K562 (cell line): ENCODE measurements around the gene PLEKHO2. TPM values are rescaled to one million over a fixed set of nuclear protein-coding genes. Genes with fewer than 3 reads are reported as not detected.

Source experiments
- ATAC-seq: fragments of 200-7000 bp; cut with Tn5 transposase; 3 replicates; pipeline ENCODE4 v1.9.1; 2020; ENCODE audit warnings: moderate library complexity
- BruUV-seq: library from RNA; stranded (reverse); fragments of 400-500 nt; replicated peaks from 2 replicates; lab custom pipeline; 2021; lab: Mats Ljungman, UMichigan
- CTCF ChIA-PET: fragments of 300-600 bp; formaldehyde crosslinking; extraction: SDS; loops from one replicate; lab custom pipeline; 2021; ENCODE audit warnings: low intra/inter-chr PET ratio; lab: Yijun Ruan, JAX
- POLR2A ChIA-PET: fragments of 300-600, 350-650 bp; sonication (Branson Sonifier 250); formaldehyde crosslinking; extraction: SDS; loops from one replicate; lab custom pipeline; 2021; ENCODE audit warnings: antibody characterized with exemption, inconsistent platforms; lab: Yijun Ruan, JAX
- DNase-seq, 4 experiments: peaks; one replicate each; pipeline versions ENCODE4 v3.0.0 to v3.0.0-alpha.2; 2011 to 2018; ENCODE audit warnings: low spot score in 3 of 4, mixed read lengths in 3 of 4; ENCODE audit errors: extremely low read depth in 1 of 4
- FAIRE-seq: peaks from 2 replicates; lab custom pipeline; 2011; peaks lifted over from hg19 to GRCh38; lab: Jason Lieb, UNC
- H2AFZ ChIP-seq: 2 replicates; pipeline ENCODE4 v1.6.0; 2011; ENCODE audit warnings: low read depth, low read length, control low read depth, inconsistent platforms
- H3K27ac ChIP-seq: fragments of 200-600 bp; 3 replicates; pipeline ENCODE4 v1.8.0; 2011; ENCODE audit warnings: low read depth, mild to moderate bottlenecking, control low read depth, inconsistent platforms, low read length, moderate library complexity, mixed read lengths; ENCODE audit errors: extremely low read depth
- H3K27me3 ChIP-seq, 2 experiments: fragments of 300-600 bp in 1 of 2; 2 replicates in 1 of 2; 3 replicates in 1 of 2; pipeline versions ENCODE4 v1.6.0 to v1.8.0; 2011; ENCODE audit warnings: inconsistent platforms in 2 of 2, low read length in 2 of 2, mild to moderate bottlenecking in 1 of 2, mixed read lengths in 1 of 2, moderate library complexity in 1 of 2; ENCODE audit not compliant: control insufficient read depth in 2 of 2, insufficient read depth in 2 of 2
- H3K36me3 ChIP-seq: fragments of 300-600 bp; 3 replicates; pipeline ENCODE4 v1.8.0; 2011; ENCODE audit warnings: mild to moderate bottlenecking, low read length, inconsistent platforms; ENCODE audit not compliant: control insufficient read depth, insufficient read depth
- H3K4me1 ChIP-seq, 2 experiments: fragments of 200-600 bp in 1 of 2; replicated peaks in 1 of 2; 2 replicates in 1 of 2; 3 replicates in 1 of 2; pipeline versions ENCODE4 v1.5.1 to v1.8.0; 2011; ENCODE audit warnings: inconsistent platforms in 2 of 2, low read length in 2 of 2, mild to moderate bottlenecking in 1 of 2, mixed read lengths in 1 of 2, moderate library complexity in 1 of 2; ENCODE audit not compliant: control insufficient read depth in 2 of 2, insufficient read depth in 2 of 2
- H3K4me2 ChIP-seq: 2 replicates; pipeline ENCODE4 v1.6.1; 2011; ENCODE audit warnings: low read length, control low read depth, inconsistent platforms, mixed read lengths; ENCODE audit not compliant: insufficient read depth
- H3K4me3 ChIP-seq: fragments of 200-600 bp; sonication (generic), shearing (Covaris generic); 2 replicates; pipeline ENCODE4 v1.5.1; 2016; ENCODE audit warnings: control low read depth, inconsistent platforms
- H3K79me2 ChIP-seq: fragments of 200-600 bp; 3 replicates; pipeline ENCODE4 v1.8.0; 2011; ENCODE audit warnings: low read length, inconsistent platforms; ENCODE audit not compliant: control insufficient read depth, insufficient read depth
- H3K9ac ChIP-seq, 2 experiments: 2 replicates each; pipeline versions ENCODE4 v1.6.0 to v1.6.1; 2011; ENCODE audit warnings: low read depth in 2 of 2, low read length in 2 of 2, control low read depth in 1 of 2, inconsistent platforms in 1 of 2, mild to moderate bottlenecking in 1 of 2, mixed read lengths in 1 of 2; ENCODE audit not compliant: insufficient read depth in 1 of 2
- H3K9me1 ChIP-seq: one replicate; pipeline ENCODE4 v1.6.0; 2011; ENCODE audit warnings: inconsistent platforms, mild to moderate bottlenecking, low read length, moderate library complexity; ENCODE audit not compliant: control insufficient read depth, insufficient read depth
- H3K9me3 ChIP-seq: replicated peaks from 2 replicates; pipeline ENCODE4 v1.5.1; 2011; ENCODE audit warnings: low read depth, low read length, inconsistent platforms; ENCODE audit not compliant: control insufficient read depth, insufficient read depth
- H4K20me1 ChIP-seq: replicated peaks from 2 replicates; pipeline ENCODE4 v1.6.1; 2011; ENCODE audit warnings: low read length, inconsistent platforms, mixed read lengths; ENCODE audit not compliant: control insufficient read depth, insufficient read depth
- CBX2 ChIP-seq: fragments of 200-600 bp; sonication (generic); IDR thresholded peaks from one replicate; pipeline ENCODE4 v1.6.1; 2012; ENCODE audit warnings: mild to moderate bottlenecking, low read length, inconsistent platforms; ENCODE audit not compliant: insufficient read depth, poor library complexity, severe bottlenecking
- DLX4 ChIP-seq: fragments of 250-450 bp; sonication (Bioruptor Pico); IDR thresholded peaks from 2 replicates; pipeline ENCODE4 v1.6.1; 2021; ENCODE audit warnings: mild to moderate bottlenecking
- FIP1L1 ChIP-seq: fragments of 200-400 bp; formaldehyde crosslinking; IDR thresholded peaks from 2 replicates; pipeline ENCODE4 v1.6.1; 2018; ENCODE audit warnings: mild to moderate bottlenecking, low read depth, low read length; ENCODE audit not compliant: poor library complexity, severe bottlenecking
- HDAC3 ChIP-seq: fragments of 450-650 bp; IDR thresholded peaks from 2 replicates; pipeline ENCODE4 v1.6.1; 2018; ENCODE audit warnings: borderline replicate concordance, mild to moderate bottlenecking, moderate library complexity; ENCODE audit not compliant: partially characterized antibody
- HDAC8 ChIP-seq: fragments of 450-650 bp; IDR thresholded peaks from 2 replicates; pipeline ENCODE4 v1.6.1; 2016; ENCODE audit warnings: mild to moderate bottlenecking, missing genetic modification characterization, moderate library complexity, missing compliant biosample characterization
- HDGF ChIP-seq: fragments of 450-650 bp; IDR thresholded peaks from 2 replicates; pipeline ENCODE4 v1.6.1; 2016
- KLF16 ChIP-seq: IDR thresholded peaks from 2 replicates; pipeline ENCODE4 v1.6.1; 2016; ENCODE audit warnings: antibody characterized with exemption
- NCOA4 ChIP-seq: fragments of 450-650 bp; IDR thresholded peaks from 2 replicates; pipeline ENCODE4 v1.6.1; 2018; ENCODE audit warnings: mild to moderate bottlenecking; ENCODE audit not compliant: partially characterized antibody
- RNF219 ChIP-seq: fragments of 250-450 bp; sonication (Bioruptor Pico); IDR thresholded peaks from 2 replicates; pipeline ENCODE4 v1.5.0; 2022; ENCODE audit warnings: mild to moderate bottlenecking
- SFPQ ChIP-seq: fragments of 200-400 bp; formaldehyde crosslinking; IDR thresholded peaks from 2 replicates; pipeline ENCODE4 v1.6.1; 2017; ENCODE audit warnings: mild to moderate bottlenecking, low read depth, low read length, moderate library complexity
- STAT6 ChIP-seq: sonication (generic); formaldehyde crosslinking; IDR thresholded peaks from 2 replicates; pipeline ENCODE4 v1.8.1; 2023; ENCODE audit warnings: mild to moderate bottlenecking, missing genetic modification reagents
- ZNF134 ChIP-seq: fragments of 250-450 bp; sonication (Bioruptor Pico); conservative IDR thresholded peaks from 2 replicates; pipeline ENCODE4 v1.4.0; 2020
- ZNF174 ChIP-seq: fragments of 250-450 bp; sonication (Bioruptor Pico); IDR thresholded peaks from 2 replicates; pipeline ENCODE4 v1.4.0; 2020; ENCODE audit warnings: mild to moderate bottlenecking
- ZNF778 ChIP-seq: fragments of 450-650 bp; formaldehyde crosslinking; IDR thresholded peaks from 2 replicates; pipeline ENCODE4 v1.4.0; 2020; ENCODE audit warnings: mild to moderate bottlenecking, moderate library complexity
- ZSCAN32 ChIP-seq: fragments of 450-650 bp; formaldehyde crosslinking; IDR thresholded peaks from 2 replicates; pipeline ENCODE4 v1.4.0; 2020; ENCODE audit warnings: mild to moderate bottlenecking, moderate library complexity
- WGBS: fragments of 100-300 bp; shearing (Covaris generic); methylation state at CpG from one replicate; pipeline ENCODE4 v1.1.6; 2016; ENCODE audit warnings: low coverage, mixed read lengths; ENCODE audit not compliant: insufficient coverage; ENCODE audit errors: missing lambda C conversion rate; 5-methylcytosine and 5-hydroxymethylcytosine counted together
- in situ Hi-C: fragments of 300-500 bp; cut with MboI; formaldehyde crosslinking; loops from 4 replicates; pipeline ENCODE4 v1.15.0; 2018; ENCODE audit warnings: inconsistent platforms, mixed read lengths
- intact Hi-C: fragments of 100-400 bp; cut with micrococcal nuclease; formaldehyde crosslinking; loops from 2 replicates; pipeline ENCODE4 v1.14.2; 2022
- polyA plus RNA-seq, 8 experiments: library from polyadenylated mRNA; depleted of rRNA in 4 of 8; stranded (reverse) in 5 of 8; unstranded in 3 of 8; fragments of >200 nt; fragmentation: Nextera tagmentation in 2 of 8; fragmentation: Illumina TruSeq in 1 of 8; extraction: Ambion mirVana in 2 of 8; extraction: Trizol in 1 of 8; gene quantifications; 2 replicates each; pipeline versions ENCODE4 v1.2.1 to v1.2.3, GENCODE V29; 2011 to 2014; ENCODE audit warnings: inconsistent platforms in 1 of 8, missing spikeins in 1 of 8
- total RNA-seq, 7 experiments: library from RNA; depleted of rRNA in 6 of 7; stranded (reverse); fragments of >200 nt in 6 of 7; fragmentation: Illumina TruSeq in 2 of 7; extraction: Trizol in 2 of 7; gene quantifications; 2 replicates each; pipeline versions ENCODE4 v1.2.1 to v1.2.3, GENCODE V29; 2011 to 2021; ENCODE audit warnings: low replicate concordance in 1 of 7

PLEKHO2 gene
- total and polyA plus RNA-seq, 9 of the 15 experiments (the other 6 are each of a cell fraction or from before 2014, with no cell fraction given) = 0.24 to 8.8 (median 5.5) TPM

- ATAC-seq (no peak), FAIRE-seq (no peak)
- TF ChIP-seq HDAC8 (tag) (no peak), ZNF134 (CRISPR knock-in tag) (no peak), FIP1L1 (no peak), ZSCAN32 (CRISPR knock-in tag) (no peak), KLF16 (no peak), HDGF (no peak), SFPQ (no peak), STAT6 (CRISPR knock-in tag) (no peak), ZNF778 (CRISPR knock-in tag) (no peak), NCOA4 (no peak), ZNF174 (CRISPR knock-in tag) (no peak), DLX4 (CRISPR knock-in tag) (no peak), CBX2 (no peak), HDAC3 (no peak), RNF219 (no peak)
These were observed 9.2 kb downstream of the PLEKHO2 start for GRCh38 chr15:64850778-64851502.

More at GRCh38 chr15:64850778-64851502, 9.2 kb downstream of the PLEKHO2 start:
- Histone ChIP-seq H4K20me1 (peaks cover 8% of the 10 kb centered on the region), H3K9ac (no peak overlapping the region), H3K4me1 (peaks cover 2 to 5% of the 10 kb centered on the region in 2 experiments; a peak in 4 of 5 replicates), H2AFZ (no peak overlapping the region), H3K27me3 (no peaks in the 10 kb centered on the region), H3K27ac (no peak overlapping the region), H3K4me2 (no peak overlapping the region), H3K36me3 (peaks cover 43% of the 10 kb centered on the region; the same call in 2 of the 3 replicates), H3K4me3 (no peak overlapping the region), H3K9me3 (no peaks in the 10 kb centered on the region), H3K9me1 (peaks cover under 1% of the 10 kb centered on the region), H3K79me2 (peaks cover 8% of the 10 kb centered on the region)
- BruUV-seq = no TSS peak
- 88% methylated on average over 4 of the region's 4 CpGs for WGBS
- ChIA-PET POLR2A (interaction anchor here (0.6 to 0.8 kb wide), 6 partner anchors 11 to 454 kb away, joined by 3 to 4 read pairs (median 3); partner anchors contain the start of gene RNU5B-1), CTCF (no interaction called here)
- intact Hi-C loops = no loop called here
- in situ Hi-C loops = no loop called here
- no peak for DNase-seq
